SHP77 treated with DMSO at 0.1 percent for 48 hours (cell line): ENCODE results near the gene KLK1.
"Not testable (repeated sequence)": the region's sequence is repeated elsewhere in the genome, so short reads cannot be mapped to it uniquely, and the experiment has no call there.

Experiments
- DNase-seq: peaks from one replicate; lab custom pipeline; 2025; lab: John Stamatoyannopoulos, UW

Gene KLK1

DNA sequence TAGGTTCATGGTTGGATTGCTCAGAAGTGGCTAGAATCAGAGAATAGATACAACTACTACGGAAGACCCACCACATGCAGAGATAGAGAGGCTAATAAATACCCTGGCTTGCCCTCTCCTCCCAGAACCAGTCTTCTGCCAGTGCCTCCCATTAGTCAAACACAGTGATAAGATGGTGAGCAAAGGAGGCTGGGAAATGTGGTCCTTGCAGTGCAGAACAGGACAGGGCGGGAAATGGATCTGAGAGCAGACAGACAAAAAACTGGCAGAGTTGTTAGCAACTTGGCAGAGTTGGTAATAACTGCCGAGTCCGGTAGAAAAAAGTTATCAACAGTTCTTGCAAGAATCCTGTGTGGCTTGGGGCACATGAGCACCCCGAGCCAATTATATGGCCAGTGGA, 8.7 kb downstream of the KLK1 start:
- DNase-seq, result no peak

DNA sequence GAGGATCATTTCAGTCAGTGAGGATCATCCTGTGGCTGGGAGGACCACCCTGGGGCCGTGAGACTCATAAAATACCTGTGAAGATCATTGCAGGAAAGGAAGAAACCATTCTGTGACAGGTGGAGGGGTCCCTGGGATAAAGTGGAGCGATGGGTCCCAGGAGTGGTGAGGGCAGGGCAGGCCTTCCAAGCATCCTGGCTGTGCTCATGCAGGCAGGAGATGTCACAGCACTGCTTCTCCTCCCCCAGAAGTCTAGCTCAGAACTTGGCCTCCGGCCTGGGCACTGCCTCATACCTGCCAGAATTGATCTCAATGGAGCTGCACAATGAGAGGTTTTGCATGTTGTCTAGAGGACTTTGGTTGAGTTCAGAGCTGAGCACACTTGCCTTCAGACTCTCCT, 11.1 kb downstream of the KLK1 start:
- DNase-seq, result no peak

DNA sequence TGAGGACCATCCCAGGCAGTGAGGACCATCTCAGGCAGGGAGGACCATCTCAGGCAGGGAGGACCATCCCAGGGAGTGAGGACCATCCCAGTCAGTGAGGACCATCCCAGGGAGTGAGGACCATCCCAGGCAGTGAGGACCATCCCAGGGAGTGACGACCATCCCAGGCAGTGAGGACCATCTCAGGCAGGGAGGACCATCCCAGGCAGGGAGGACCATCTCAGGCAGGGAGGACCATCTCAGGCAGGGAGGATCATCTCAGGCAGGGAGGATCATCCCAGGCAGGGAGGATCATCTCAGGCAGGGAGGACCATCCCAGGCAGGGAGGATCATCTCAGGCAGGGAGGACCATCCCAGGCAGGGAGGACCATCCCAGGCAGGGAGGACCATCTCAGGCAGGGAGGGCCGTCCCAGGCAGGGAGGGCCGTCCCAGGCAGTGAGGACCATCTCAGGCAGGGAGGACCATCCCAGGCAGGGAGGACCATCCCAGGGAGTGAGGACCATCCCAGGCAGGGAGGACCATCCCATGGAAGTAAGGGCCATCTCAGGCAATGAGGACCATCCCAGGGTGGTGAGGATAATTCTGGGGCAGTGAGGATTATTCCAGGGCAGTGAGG, 11.9 kb downstream of the KLK1 start:
- DNase-seq, result not testable (repeated sequence)

DNA sequence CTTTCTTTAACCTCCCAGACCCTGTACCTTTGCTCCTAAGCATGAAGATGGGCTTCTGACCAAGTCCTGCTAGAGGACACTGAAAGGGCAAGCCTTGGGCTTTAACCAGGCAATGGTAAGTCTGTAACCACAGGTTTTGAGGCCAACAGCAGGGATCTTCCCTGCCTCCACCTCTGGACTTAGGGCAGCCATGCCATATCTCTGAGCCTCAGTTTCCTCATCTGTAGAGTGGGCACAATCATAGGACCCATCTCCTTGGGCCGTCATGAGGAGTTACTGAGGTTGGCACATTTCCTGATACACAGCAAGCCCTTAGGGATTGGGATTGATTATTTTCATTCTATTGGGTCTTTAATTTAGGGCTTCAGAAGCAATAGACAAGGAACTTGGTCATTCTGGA, 14.7 kb downstream of the KLK1 start:
- no peak for DNase-seq

DNA sequence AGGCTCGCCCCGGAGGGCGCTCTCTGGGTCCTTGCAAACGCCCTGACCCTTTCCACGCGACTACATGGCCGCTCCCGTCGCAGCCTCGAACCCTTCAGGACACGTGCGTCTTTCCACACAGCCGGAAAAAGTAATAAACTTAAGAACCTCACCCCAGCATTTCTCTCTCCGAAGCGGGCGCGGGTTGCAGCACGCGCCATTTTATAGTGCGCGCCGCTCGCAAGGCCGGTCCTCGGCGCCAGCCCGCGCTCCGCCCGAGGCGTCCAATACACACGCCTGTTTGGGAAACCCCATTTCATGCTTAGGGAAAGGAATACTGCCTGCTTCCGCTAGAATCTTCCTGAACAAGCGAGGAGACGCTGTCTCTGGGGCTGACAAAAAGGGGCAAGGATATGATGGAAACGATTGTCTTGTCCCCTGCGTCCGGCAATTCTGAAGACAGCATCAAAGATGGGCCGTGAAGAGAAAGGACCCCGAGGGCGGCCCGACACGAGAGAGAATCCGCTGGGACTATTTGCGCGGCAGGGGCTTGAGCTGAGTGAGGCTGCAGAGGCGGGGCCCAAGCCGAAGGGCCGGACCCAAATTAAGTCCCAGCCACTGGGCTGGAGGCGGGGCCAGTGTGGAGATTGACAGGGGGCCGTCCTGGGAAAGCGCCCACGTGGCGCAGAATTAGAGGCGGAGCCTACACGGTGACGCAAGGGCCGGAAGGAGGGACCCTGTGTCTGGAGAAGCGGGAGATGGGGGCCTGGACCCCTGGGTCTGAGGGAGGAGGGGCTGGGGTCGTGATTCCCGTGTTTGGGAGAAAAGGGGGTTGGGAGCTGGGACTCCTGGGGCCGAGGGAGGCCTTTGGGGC, 18.9 kb downstream of the KLK1 start:
- DNase-seq, result peak; percentile 97

DNA sequence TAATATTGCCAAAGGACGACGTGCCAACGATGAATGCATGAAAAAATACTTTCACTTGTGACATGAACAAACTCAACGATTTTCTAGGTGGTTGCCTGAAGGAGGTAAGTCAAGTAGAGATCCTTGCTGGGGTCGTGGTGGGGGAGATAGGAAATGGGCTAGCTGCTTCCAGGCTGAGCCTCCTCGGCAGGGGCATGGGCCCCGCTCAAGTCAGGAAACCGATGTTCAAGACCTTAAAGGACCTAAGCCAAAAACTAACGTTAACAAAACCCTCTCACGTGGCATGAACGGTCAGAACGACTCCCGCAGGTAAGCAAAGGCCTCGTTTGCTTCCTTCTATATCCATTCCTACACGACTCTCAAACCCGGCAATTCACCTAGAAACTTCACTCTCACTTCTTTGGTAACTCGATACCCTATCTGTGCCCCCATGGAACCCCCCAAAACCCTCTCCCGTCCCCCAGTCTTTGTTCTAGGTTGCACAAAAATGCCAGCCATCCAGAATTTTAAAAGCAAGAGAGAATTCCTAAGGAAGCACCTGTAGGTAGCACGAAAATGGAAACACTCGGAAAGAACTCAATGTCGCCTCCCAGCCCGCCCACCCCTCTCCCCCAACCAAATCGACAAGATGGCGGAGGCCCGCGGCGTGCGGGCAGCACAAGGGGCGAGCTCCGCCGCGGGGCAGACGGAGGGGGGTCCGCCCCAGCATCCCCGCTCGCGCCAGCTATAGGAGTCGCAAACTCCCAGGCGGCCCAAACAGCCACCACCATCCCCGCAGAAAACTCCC, 19.8 kb downstream of the KLK1 start:
- no peak for DNase-seq

DNA sequence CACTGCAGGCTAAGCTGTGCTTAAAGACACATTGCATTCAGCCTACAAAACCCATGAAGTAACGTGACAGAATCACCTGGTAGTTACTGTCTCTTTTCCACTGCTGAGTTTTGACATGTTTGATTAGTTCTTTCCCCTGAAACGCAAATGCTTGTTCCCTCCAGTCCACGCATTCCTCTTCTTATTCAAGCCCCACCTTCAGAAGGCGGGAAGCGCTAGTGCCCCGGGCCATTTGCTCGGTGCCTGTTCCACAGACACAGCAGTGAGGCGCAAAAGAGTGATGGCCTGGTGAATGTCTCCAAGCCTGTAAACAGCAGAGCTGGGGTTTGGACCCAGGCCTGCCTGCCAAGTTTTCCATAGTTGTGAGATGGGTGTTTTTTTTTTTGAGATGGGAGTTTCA, 22.5 kb downstream of the KLK1 start:
- no peak for DNase-seq

DNA sequence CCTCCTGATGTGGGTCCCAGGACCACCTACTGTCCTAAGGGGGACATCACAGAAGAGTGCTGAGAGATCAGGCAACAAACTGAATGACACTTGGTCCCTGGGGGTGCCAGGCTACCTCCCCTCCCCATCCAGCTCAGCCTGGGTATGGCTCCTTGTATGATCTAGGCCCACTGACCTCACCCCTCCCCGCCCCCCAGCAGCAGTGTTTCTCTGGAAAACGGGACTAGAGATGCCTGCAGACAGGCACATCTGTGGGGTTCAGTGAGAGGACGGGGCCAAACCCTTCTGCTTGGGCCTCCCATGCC, 24.1 kb downstream of the KLK1 start:
- DNase-seq, result no peak

DNA sequence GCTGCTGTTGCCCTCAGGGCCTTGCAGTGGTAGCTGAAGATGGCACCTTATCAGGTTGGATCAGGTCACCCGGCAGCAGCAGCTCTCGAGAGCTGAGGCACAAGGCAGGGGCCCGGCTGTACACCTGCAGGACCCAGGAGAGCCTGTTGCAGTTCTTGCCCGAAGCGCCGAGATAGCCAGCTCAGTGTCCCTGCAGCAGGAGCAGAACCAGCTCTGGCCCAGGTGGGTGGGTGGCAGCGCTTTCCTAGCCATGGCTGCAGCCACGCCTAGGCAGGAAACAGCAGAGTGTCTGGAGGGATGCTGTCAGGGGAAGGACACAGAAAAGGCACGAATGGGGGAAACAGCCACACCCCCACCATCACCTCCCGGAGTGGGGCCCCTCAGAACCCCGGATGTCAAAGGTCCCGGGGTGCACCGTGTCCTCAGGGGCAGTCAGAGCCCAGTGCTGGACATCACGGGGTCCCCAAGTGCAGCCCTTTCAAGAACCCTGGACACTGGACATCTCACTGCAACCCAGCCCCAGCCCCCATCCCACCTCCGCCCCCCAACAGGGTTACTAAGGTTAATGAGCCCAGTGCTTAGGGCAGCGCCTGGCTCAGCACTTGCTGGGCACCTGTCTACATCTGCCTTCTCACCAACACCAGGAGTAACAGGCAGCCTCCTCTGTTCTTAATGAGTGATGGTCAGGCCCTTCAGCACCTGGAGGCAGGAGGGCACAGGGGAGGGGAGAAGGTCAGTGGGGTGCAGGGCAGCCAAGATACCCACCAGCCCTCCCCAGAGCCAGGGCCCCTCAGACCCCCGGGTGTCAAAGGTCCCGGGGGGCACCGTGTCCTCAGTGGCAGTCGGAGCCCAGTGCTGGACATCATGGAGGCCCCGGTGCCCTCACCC, 24.7 kb downstream of the KLK1 start:
- no peak for DNase-seq

DNA sequence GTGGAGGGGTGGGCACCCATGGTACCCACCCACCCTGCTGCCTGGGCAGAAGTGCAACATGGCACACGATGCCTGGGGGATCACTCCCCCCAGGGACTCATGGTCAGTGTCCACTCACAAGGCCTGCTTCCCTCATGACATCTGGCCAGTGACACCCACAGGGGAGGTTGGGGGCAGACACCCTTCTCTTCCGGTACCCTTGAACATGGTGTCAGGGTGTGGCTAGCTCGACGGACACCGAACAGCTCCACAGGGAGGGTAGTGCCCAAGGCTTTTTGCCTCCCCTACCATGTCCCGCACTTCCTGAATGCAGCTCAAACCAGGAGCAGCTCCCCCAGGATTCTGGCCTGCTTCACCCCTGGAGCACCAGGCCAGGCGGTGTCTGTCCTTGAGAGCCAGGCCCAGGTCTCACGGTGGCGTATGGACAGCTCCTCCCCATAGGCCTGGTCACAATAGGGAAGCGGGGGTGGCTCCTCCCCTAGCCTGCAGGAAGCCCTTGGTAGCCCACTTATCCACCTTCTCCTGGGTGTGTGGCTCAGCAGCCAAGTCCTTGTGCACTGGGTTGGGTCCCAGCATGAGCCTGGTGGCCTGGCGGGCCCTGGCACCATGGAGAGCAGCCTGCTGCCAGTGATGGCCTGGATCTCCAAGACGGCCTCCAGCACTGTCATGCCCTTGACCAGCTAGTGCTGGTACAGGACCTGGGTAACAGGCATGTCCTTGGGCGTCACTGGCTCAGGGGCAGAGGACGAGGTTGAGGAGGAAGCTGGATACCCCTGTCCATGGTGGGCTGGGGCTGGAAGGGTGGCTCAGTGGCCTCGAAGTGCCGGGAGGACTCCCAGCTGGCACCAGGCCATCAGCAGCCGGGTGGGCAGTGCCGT, 25.6 kb downstream of the KLK1 start:
- no peak for DNase-seq

DNA sequence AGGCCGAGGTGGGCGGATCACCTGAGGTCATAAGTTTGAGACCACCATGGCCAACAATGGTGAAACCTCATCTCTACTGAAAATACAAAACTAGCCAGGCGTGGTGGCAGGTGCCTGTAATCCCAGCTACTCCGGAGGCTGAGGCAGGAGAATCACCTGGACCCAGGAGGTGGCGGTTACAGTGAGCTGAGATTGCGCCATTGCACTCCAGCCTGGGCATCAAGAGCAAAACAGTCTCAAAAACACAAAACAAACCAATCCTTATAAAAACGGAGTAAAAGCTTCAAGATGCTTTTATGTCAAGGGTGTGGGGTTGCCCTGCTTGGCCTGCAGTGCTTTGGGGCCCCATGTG, 26.2 kb downstream of the KLK1 start:
- no peak for DNase-seq

DNA sequence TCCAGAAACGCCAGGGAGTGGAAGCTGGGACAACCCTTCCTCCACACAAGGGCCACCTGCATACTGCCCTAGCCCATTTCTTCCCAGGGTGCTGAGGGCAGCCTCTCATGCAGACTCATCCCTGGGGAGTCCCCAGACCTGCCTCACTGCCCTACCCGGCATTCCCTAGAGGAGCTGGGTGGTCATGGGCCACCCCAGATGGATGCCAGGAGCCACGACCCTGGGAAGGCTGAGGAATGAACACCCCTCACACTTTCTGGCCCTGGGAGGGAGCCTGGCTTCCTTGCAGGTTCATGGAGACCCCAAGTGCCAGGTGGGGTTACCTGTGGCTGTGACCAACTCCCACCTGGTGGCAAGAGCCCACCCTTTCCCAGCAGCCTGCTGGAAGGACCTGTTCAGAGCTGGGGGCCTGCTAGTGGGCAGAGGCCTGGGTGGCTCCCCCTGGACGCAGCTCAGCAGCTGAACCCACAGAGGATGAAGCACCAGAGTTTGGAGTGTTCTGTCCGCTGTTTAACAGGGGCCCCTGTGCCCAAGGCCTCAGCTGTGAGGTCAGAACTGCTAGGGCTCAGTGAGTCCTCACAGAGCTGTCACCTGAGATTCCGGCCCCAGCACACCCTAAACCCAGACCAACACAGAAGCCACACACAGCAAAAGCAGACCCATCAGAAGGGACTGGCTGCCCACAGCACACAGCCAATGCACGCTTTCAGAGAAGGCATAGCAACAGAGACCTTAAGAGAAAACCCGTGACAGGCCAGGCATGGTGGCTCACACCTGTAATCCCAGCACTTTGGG, 26.8 kb downstream of the KLK1 start:
- no peak for DNase-seq

DNA sequence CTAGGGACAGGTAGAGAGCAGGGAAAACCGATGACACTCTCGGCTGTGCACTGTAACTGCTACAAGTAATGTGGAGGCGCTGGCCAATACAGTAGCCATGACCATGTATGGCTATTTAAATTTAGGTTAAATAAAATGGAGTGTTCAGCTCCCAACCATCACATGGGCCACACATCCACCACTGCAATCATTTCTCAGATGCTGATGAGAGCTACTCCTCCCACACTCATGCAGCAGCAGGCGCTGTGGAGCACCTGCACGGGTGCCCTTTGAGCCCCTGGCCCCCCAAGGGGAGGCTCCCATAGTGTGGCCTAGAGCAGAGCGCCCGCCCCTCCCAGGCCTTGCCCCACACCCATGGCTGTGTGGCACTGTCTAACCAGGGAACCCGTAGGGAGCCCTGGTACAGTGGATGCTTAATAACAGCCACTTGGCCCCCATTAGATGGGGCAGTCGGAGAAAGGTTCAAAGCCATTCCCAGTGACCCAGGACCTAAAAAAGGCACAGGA, 27.4 kb downstream of the KLK1 start:
- no peak for DNase-seq

DNA sequence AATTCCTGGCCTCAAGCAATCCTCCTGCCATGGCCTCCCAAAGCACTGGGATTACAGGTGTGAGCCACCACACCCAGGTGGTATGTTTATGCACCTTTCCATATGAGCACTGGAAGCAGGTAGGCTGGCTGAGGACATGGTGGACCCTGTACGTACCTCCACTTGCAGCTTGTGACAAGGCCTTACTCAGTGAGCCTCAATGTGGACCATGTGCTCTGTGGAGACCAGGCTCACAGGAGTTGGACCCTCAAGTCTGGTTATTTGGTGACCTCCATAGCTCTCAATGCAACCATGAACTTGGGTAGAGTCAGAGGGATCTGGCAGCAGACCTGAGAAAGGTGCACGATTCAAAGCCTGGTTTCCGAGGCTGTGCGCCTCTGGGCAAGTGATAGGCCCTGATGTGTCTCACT, 27.9 kb downstream of the KLK1 start:
- no peak for DNase-seq

DNA sequence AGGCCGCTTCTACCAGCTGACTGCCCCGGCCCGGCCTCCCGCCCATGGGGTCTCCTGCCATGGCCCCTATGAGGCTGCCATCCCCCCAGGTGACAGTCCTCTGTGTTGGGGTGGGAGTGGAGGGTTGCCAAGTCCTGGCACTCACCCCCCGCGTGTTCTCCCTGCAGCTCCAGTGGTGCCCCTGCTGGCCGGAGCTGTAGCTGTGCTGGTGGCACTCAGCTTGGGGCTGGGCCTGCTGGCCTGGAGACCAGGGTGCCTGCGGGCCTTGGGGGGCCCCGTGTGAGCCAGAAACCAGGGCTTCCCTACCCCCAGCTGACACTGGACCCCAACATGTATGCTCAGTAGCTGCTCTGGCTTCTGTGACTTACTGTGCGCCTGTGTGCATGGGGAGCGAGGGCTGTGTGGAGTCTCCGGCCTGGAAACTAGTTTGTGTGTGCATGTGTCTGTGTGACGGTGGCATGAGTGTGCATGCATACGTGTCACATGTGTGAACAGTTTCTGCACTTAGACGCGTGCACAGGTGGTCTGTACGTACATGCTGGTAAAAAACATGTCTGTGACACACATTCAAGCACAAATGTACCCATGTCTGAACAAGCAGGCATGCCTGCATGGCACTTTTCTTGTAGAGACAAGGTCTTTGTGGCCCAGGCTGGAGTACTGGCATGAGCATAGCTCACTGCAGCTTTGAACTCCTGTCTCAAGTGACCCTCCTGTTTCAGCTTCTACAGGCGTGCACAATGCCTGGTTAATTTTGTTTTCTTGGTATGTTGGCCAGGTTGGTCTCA, 28.5 kb downstream of the KLK1 start:
- no peak for DNase-seq

DNA sequence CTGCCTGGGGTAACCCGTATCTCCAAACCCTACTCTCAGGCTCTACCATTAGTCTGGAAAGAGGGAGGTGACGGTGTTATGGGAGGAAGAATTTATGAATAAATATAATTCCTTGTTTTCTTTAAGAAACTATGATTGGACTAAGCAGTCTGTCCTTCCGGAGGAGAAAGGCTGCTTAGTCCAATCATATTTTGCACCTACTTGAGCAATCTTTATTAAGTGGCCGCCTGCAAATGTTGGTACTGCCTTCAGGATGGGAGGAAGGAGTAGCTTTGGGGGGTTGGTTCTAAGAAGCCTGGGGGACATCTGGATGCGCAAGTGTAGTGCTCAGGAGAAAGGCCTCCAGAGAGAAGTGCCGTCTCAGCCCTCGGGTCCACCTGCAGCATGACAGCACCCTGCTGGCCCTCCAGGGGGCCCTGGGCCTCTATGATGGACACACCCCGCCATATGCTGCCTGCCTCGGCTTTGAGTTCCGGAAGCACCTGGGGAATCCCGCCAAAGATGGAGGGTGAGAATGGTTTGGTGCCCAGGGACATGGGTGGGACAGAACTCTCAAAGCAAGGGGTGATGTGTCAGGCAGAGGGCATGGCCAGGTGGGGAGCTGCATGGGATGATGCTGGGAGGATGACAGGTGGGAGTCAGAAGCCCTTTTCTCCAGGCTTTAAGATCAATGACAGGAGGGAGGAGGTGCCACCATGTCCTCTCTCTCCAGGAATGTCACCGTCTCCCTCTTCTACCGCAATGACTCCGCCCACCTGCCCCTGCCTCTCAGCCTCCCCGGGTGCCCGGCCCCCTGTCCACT, 29.3 kb downstream of the KLK1 start:
- peak; percentile 34 for DNase-seq

DNA sequence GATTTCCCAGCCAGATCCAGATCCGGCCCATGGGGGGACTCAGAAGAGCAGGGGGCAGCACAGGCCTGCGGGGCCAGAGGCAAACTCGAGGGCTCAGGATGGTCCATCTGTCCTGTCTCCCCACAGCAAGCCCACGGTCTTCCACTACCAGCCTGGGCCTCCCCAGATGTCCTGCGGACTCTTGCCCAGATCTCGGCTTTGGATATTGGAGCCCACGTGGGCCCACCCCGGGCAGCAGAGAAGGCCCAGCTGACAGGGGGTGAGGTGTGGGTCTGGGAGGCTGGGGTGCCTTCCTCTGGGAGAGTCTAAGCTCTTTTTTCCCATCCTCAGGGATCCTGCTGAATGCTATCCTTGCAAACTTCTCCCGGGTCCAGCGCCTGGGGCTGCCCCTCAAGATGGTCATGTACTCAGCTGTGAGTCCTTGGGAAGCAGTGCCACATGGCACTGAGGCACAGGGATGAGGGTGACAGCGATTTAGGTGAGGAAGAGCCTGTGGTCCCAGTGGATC, 30.0 kb downstream of the KLK1 start:
- DNase-seq, result no peak
